ENCODE results near the gene PARD3B. TPM values are rescaled to one million over a fixed set of nuclear protein-coding genes. Genes with fewer than 3 reads are reported as not detected.
"Not testable (repeated sequence)": the region's sequence is repeated elsewhere in the genome, so short reads cannot be mapped to it uniquely, and the experiment has no call there.

PARD3B gene
- total RNA-seq, 1 donor from 2014 or later: 10.3 TPM

GRCh38 chr2:205474741-205475415 lies 929.6 kb downstream of the PARD3B start:
- DNase-seq (ENCODE audit: extremely low read depth, low read depth, low spot score): no peak

- DNase-seq (ENCODE audit: extremely low read depth, low read depth, low spot score): no peak
These were observed 930.1 kb downstream of the PARD3B start for GRCh38 chr2:205475416-205475768.

- no peak for DNase-seq (ENCODE audit: extremely low read depth, low read depth, low spot score)
These were observed 931.9 kb downstream of the PARD3B start for GRCh38 chr2:205477016-205477705.

- no peak for DNase-seq (ENCODE audit: extremely low read depth, low read depth, low spot score)
These were observed 936.6 kb downstream of the PARD3B start for GRCh38 chr2:205481861-205482260.

- no peak for DNase-seq (ENCODE audit: extremely low read depth, low read depth, low spot score)
These were observed 937.3 kb downstream of the PARD3B start for GRCh38 chr2:205482399-205483081.

GRCh38 chr2:205483095-205483494 lies 937.8 kb downstream of the PARD3B start:
- no peak for DNase-seq (ENCODE audit: extremely low read depth, low read depth, low spot score)

- no peak for DNase-seq (ENCODE audit: extremely low read depth, low read depth, low spot score)
These were observed 938.9 kb downstream of the PARD3B start for GRCh38 chr2:205484215-205484614.

- no peak for DNase-seq (ENCODE audit: extremely low read depth, low read depth, low spot score)
These were observed 939.5 kb downstream of the PARD3B start for GRCh38 chr2:205484764-205485163.

GRCh38 chr2:205493528-205493927 lies 948.3 kb downstream of the PARD3B start:
- not testable (repeated sequence) for DNase-seq (ENCODE audit: extremely low read depth, low read depth, low spot score)

- DNase-seq (ENCODE audit: extremely low read depth, low read depth, low spot score): no peak
These were observed 949.4 kb downstream of the PARD3B start for GRCh38 chr2:205494537-205495235.

- DNase-seq (ENCODE audit: extremely low read depth, low read depth, low spot score): no peak
These were observed 950.5 kb downstream of the PARD3B start for GRCh38 chr2:205495819-205496218.

GRCh38 chr2:205496370-205496769 lies 951.1 kb downstream of the PARD3B start:
- no peak for DNase-seq (ENCODE audit: extremely low read depth, low read depth, low spot score)

GRCh38 chr2:205496772-205497171 lies 951.5 kb downstream of the PARD3B start:
- DNase-seq (ENCODE audit: extremely low read depth, low read depth, low spot score): no peak

- no peak for DNase-seq (ENCODE audit: extremely low read depth, low read depth, low spot score)
These were observed 953.7 kb downstream of the PARD3B start for GRCh38 chr2:205499006-205499405.

- DNase-seq (ENCODE audit: extremely low read depth, low read depth, low spot score): no peak
These were observed 954.8 kb downstream of the PARD3B start for GRCh38 chr2:205500065-205500464.

GRCh38 chr2:205500951-205501350 lies 955.7 kb downstream of the PARD3B start:
- DNase-seq (ENCODE audit: extremely low read depth, low read depth, low spot score): no peak

- no peak for DNase-seq (ENCODE audit: extremely low read depth, low read depth, low spot score)
These were observed 956.6 kb downstream of the PARD3B start for GRCh38 chr2:205501826-205502225.

GRCh38 chr2:205505371-205505770 lies 960.1 kb downstream of the PARD3B start:
- DNase-seq (ENCODE audit: extremely low read depth, low read depth, low spot score): no peak

GRCh38 chr2:205509655-205510054 lies 964.4 kb downstream of the PARD3B start:
- DNase-seq (ENCODE audit: extremely low read depth, low read depth, low spot score): no peak

- DNase-seq (ENCODE audit: extremely low read depth, low read depth, low spot score): no peak
These were observed 965.1 kb downstream of the PARD3B start for GRCh38 chr2:205510345-205510744.

- no peak for DNase-seq (ENCODE audit: extremely low read depth, low read depth, low spot score)
These were observed 965.9 kb downstream of the PARD3B start for GRCh38 chr2:205511221-205511620.

Measured in glomerular endothelial cell (primary cell).